Lower leg skin (tissue), 4 donors: ENCODE results near the gene FCER2. TPM values are rescaled to one million over a fixed set of nuclear protein-coding genes. Genes with fewer than 3 reads are reported as not detected.

Experiments
- DNase-seq, 2 donors: peaks; one replicate each; pipeline ENCODE4 v3.0.0-alpha.2; 2019; ENCODE audit warnings: low spot score in 2 of 2
- H3K4me3 ChIP-seq: fragments of 200-600 bp; sonication (generic); 2 replicates; pipeline ENCODE4 v1.5.1; 2017; ENCODE audit warnings: mild to moderate bottlenecking, low read depth; ENCODE audit not compliant: poor library complexity, severe bottlenecking
- CTCF ChIP-seq, 3 donors: fragments of 450-650 bp; IDR thresholded peaks; one replicate each; pipeline ENCODE4 v1.5.1; 2016; ENCODE audit warnings: antibody characterized with exemption in 3 of 3, mild to moderate bottlenecking in 3 of 3, moderate library complexity in 2 of 3
- POLR2A ChIP-seq, 2 donors: fragments of 450-650 bp; IDR thresholded peaks; one replicate each; pipeline ENCODE4 v1.6.1; 2016 to 2017; ENCODE audit warnings: antibody characterized with exemption in 2 of 2, mild to moderate bottlenecking in 1 of 2, moderate library complexity in 1 of 2
- WGBS, 2 donors: methylation state at CpG; one replicate each; pipeline ENCODE4 v1.1.5; 2018; 5-methylcytosine and 5-hydroxymethylcytosine counted together
- intact Hi-C: fragments of 100-400 bp; cut with DNase I; formaldehyde crosslinking; loops from one replicate; pipeline ENCODE4 v1.15.0; 2023; ENCODE audit warnings: low total_unique reads
- total RNA-seq, 4 donors: library from RNA; depleted of rRNA; stranded (reverse); fragments of >200 nt; gene quantifications; one replicate each; pipeline ENCODE4 v1.1.0, GENCODE V29; 2016

Gene FCER2
- total RNA-seq, 4 donors from 2014 or later, result not detected

GRCh38 chr19:7706955-7707456, 5.1 kb upstream of the FCER2 start:
- intact Hi-C loops, result no loop called here
- H3K4me3 ChIP-seq, result no peak overlapping the region
- peak in 1 of 2 donors; percentile 25 for DNase-seq
- TF ChIP-seq CTCF (IDR thresholded peaks at IDR 0.05) (no peak), POLR2A (IDR thresholded peaks at IDR 0.05) (no peak)
- WGBS, 2 donors, result 63 to 64% methylated on average over 8 of the region's 8 CpGs

- H3K4me3 ChIP-seq, result no peak overlapping the region
- intact Hi-C loops, result no loop called here
- 79% methylated on average over 14 of the region's 14 CpGs for WGBS, 2 donors
- no peak for TF ChIP-seq POLR2A (IDR thresholded peaks at IDR 0.05)
- TF ChIP-seq CTCF (IDR thresholded peaks at IDR 0.05), result no peak
- DNase-seq, result peak in 1 of 2 donors; percentile 8
Measured at GRCh38 chr19:7706188-7706954, 4.4 kb upstream of the FCER2 start.

GRCh38 chr19:7705387-7706187, 3.7 kb upstream of the FCER2 start:
- 55 to 66% methylated on average over 24 of the region's 24 CpGs for WGBS, 2 donors
- intact Hi-C loops, result no loop called here

GRCh38 chr19:7704280-7705060, 2.5 kb upstream of the FCER2 start:
- 75 to 77% methylated on average over 6 of the region's 6 CpGs for WGBS, 2 donors
- TF ChIP-seq CTCF (IDR thresholded peaks at IDR 0.05) (no peak), POLR2A (IDR thresholded peaks at IDR 0.05) (no peak)
- DNase-seq, result no peak
- intact Hi-C loops, result no loop called here
- H3K4me3 ChIP-seq, result no peak overlapping the region

More at GRCh38 chr19:7705387-7706187, 3.7 kb upstream of the FCER2 start:
- no peak overlapping the region for H3K4me3 ChIP-seq
- TF ChIP-seq POLR2A (IDR thresholded peaks at IDR 0.05), result no peak
- TF ChIP-seq CTCF (IDR thresholded peaks at IDR 0.05), result no peak
- peak; percentile 37 to 90 for DNase-seq

GRCh38 chr19:7703332-7703731, 1.4 kb upstream of the FCER2 start:
- H3K4me3 ChIP-seq, result no peak overlapping the region
- intact Hi-C loops, result no loop called here
- DNase-seq, result no peak
- WGBS, 2 donors, result 68 to 74% methylated on average over 8 of the region's 8 CpGs
- TF ChIP-seq CTCF (IDR thresholded peaks at IDR 0.05) (no peak), POLR2A (IDR thresholded peaks at IDR 0.05) (no peak)
